HG02981 (cell line): ENCODE results near the gene CCDC32.
A peak's percentile ranks its signal among the peaks of the same experiment; 100 is the strongest.

Experiments used
- ATAC-seq: cut with Tn5 transposase; IDR thresholded peaks from one replicate; pipeline ENCODE4 v1.9.1; 2021; ENCODE audit warnings: mild to moderate bottlenecking, moderate library complexity; ENCODE audit not compliant: unreplicated experiment

CCDC32 gene

GRCh38 chr15:40513609-40514008 lies 51.2 kb downstream of the CCDC32 start:
- no peak for ATAC-seq

- no peak for ATAC-seq
Observed at GRCh38 chr15:40512440-40512839, 52.4 kb downstream of the CCDC32 start.

- peak; percentile 31 for ATAC-seq
Observed at GRCh38 chr15:40511472-40512133, 53.2 kb downstream of the CCDC32 start.

GRCh38 chr15:40511093-40511471 lies 53.8 kb downstream of the CCDC32 start:
- peak; percentile 41 for ATAC-seq

GRCh38 chr15:40510201-40510600 lies 54.6 kb downstream of the CCDC32 start:
- no peak for ATAC-seq

GRCh38 chr15:40508216-40508615 lies 56.6 kb downstream of the CCDC32 start:
- no peak for ATAC-seq

GRCh38 chr15:40506964-40507571 lies 57.8 kb downstream of the CCDC32 start:
- ATAC-seq, result no peak
